Measurements from ENCODE around the gene KPNA1.
A peak's percentile ranks its signal among the peaks of the same experiment; 100 is the strongest.
"Not testable (repeated sequence)": the region's sequence is repeated elsewhere in the genome, so short reads cannot be mapped to it uniquely, and the experiment has no call there.

The KPNA1 gene

DNA sequence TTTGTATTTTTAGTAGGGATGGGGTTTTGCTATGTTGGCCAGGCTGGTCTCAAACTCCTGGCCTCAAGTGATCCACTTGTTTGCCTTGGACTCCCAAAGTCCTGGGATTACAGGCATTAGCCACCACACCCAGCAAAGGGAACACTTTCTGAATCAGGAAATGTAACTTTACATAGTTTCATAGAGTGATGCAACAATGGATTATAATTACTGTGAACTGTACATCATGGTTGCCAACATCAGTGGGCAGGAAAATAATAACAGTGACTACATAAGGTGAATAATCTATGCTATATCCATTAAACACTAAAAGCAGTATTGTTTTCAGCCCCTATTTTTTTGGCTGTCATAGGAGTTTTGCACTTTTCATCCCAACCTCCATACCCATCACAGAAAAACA is 5.0 kb upstream of the KPNA1 start:
- DNase-seq: no peak

DNA sequence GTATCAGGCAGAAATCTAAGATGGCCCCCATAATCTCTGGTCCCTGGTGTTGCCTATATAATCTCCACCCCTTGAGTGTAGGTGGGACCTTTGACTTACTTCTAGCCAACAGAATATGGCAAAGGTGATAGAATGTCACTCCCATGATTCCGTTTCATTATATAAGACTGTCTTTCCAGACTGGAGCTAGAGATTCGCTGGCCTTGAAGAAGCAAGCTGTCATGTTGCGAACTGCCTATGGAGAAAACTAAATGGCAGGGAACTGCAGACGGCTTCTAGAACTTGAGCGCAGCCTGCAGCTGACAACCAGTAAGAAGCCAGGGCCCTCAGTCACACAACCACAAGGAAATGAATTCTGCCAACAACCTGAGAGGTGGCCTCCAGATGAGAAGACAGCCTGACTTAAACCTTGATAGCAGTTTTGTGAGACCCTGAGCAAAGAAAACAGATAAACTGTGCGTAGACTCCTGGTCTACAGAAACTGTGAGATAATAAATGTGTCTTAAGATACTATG is 2.2 kb upstream of the KPNA1 start:
- DNase-seq: no peak

DNA sequence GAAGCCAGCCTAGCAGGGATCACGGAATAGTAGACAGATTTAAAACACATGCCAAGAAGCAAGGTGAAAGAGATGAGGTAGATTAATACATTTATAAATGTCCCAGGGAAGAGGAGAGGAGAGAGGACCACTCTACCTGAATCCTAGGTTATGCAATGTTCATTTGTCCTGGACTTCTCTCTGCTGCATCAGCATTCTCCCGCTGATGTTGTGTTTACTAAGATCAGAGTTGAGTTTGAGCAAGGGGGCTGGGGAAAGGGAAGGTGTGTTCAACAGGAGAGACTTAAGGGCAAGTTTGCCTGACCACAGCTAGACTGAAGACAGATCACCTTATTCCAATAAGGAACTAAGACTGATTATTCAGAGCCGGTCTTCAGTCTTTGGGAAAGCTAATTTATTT is 1.1 kb upstream of the KPNA1 start:
- DNase-seq: no peak

- DNase-seq: no peak
Measured at GRCh38 chr3:122515020-122515468, 305 bp upstream of the KPNA1 start.

DNA sequence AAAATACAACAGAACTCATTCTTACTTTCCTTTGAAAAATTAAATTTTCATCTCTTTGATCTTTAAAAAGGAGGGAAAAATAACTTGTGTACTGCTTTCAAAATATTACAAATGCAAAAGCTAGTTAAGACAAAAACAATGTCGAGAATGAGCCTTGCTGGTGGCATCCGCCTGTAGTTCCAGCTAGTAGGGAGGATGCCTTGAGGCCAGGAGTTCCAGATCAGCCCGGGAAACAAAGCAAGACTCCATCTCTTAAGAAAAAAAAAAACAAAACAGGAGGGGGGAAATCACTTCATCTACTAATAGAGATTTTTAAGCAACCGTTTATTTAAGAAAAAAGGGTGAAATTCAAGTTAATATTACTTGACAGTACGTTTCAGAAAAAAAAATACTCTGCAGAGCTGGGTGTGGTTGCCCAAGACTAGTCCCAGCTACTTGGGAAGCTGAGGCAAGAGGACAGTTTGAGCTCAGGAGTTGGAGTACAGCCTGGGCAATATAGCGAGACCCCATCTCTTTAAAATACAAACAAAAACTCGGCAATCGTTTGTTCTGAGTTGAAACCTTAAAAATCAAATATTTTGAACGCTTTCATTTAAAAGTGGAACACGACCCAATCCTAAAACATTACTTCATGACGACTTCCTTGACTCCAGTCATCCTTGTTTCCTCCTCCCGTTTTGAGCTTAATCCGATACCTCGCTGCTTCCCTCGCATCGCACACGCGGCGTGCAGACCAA is 1.2 kb downstream of the KPNA1 start:
- DNase-seq: no peak

DNA sequence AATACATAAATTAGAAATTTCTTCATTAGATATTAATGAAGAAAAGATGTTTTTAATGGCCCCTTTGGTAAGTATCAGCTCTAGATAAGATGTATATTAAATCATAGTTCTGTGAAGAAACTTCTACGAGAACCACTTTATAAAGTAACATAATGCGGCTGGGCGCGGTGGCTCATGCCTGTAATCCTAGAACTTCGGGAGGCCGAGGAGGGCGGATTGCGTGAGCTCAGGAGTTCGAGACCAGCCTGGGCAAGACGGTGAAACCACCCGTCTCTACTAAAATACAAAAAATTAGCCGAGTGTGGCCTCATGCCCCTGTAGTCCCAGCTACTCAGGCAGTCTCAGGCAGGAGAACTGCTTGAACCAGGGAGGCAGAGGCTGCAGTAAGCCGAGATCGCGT is 2.5 kb downstream of the KPNA1 start:
- DNase-seq: no peak

DNA sequence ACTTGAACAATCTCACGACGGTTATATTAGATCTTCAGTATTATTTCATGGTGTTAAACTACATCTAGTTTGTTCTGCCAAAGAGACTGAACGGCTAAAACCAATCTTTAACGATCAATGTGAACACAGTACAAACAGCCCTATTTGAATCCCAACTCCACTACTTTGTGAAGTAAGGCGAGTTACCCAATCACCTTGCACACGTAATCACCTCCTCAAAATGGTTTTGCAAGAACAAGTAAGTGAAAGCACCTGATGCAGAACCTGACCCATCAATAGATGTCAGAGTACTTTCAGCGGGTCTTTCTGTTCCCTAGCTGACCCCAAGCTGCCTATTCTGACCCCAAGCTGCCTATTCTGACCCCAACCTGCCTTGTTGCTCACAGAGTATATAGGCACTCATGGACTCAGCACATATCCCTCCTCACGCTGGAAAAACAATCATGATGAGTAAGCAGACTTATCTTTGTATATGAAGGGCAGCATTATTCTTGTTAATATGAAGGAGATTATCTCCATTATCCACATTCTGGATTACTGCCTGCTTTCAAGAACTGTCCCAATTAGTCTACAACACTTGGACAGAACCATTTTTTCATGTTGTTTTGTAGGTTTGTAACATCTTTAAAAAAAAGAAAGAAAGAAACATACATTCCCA is 3.7 kb downstream of the KPNA1 start:
- DNase-seq: no peak

DNA sequence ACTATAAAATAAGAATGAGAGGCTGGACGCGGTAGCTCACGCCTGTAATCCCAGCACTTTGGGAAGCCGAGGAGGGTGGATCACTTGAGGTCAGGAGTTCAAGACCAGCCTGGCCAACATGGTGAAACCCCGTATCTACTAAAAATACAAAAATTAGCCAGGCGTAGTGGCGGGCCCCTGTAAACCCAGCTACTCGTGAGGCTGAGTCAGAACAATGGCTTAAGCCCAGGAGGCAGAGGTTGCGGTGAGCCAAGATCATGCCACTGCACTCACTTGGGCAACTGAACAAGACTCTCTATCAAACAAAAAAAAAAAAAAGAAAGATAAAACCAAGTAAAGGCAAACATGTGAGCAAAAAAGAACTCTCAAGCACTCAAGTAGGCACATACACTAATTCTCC is 5.8 kb downstream of the KPNA1 start:
- not testable (repeated sequence) for DNase-seq

DNA sequence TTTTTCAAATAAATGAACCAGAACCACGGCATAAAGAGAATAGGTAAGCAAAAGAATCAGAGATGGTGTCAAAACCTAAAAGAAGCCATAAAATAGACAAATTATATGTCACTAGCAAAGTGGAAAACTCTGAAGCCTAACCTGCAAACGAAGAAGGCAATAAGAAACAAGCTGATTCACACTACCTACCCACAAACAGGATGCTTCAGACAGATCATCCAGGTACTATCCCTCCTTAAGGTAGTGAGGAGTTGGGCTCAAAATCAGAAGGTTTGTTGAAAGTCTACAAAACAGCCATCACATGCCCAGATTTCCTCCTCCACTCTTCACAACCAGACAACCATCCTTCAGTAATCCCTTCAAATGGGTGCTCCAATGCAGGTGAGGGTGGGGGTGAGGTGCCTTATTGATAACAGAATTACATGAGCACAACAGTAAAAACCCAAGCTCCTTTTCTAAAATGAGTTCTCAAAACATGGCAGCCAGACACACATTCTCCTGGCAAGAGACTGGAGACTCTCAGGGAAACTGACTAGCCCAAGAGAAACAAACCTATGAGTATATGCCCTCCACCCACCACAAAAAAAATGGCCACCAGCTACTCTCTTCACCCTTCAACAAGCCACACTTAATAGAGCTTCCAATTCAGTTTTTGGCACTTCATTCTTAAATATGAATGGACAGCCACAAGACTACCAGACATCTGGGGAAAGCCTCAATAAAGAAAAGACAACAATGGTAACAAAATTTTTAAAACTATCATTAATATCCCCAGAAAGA is 6.4 kb downstream of the KPNA1 start:
- DNase-seq: no peak

DNA sequence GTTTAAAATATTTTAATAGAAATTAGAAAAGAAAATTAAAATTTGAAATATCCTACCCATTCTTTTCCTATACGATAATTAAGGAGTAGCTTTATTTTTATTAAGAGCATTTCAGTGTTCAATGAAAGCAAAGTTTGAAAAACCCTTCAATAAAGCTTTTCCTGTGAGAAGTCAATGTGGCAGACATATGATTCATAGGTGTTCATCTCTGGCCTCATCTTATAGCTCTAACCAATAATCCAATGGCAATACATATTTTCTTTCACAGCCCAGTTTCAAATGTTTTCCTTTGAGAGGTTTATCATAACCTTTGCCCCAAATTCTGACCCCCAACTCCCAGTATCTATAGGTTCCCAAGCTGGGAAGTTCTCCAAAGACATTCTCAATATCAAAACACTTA is 8.3 kb downstream of the KPNA1 start:
- DNase-seq: no peak

DNA sequence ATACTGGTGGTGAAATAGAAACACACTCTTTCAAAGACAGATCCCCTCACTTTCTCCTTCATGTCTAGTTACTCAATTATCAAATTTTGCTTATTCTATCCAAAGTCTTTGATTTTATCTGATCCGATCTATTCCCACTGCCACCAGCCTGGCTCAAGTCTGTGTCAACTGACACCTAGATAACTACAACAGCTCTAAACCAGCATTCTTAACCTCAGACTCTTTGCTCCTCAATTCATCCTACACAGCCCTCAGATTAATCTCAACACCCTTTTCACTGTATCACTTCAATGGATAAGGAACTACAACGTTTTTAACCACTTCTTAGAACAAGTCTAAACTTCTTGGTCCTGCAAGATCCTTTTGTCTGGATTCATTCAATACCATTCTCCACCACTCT is 9.1 kb downstream of the KPNA1 start:
- no peak for DNase-seq

GRCh38 chr3:122502941-122503340 is 11.8 kb downstream of the KPNA1 start:
- no peak for DNase-seq

DNA sequence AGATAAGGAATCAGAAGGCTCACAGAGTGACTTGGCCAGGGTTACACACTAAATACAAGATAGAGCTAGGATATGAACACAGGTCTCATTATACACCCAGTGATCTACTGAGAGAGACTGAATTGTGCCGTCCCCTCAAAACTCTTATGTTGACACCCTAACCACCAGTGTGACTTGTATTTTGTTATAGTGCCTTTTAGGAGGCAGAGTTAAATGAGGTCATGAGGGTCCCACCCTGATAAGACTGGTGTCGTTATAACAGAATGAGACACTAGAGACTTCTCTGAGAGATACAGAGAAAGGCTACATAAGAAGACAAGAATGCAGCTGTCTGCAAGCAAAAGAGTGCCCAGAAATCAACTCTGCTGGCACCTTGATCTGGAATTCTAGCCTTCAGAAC is 12.6 kb downstream of the KPNA1 start:
- no peak for DNase-seq

GRCh38 chr3:122500964-122501363 is 13.8 kb downstream of the KPNA1 start:
- DNase-seq: not testable (repeated sequence)

DNA sequence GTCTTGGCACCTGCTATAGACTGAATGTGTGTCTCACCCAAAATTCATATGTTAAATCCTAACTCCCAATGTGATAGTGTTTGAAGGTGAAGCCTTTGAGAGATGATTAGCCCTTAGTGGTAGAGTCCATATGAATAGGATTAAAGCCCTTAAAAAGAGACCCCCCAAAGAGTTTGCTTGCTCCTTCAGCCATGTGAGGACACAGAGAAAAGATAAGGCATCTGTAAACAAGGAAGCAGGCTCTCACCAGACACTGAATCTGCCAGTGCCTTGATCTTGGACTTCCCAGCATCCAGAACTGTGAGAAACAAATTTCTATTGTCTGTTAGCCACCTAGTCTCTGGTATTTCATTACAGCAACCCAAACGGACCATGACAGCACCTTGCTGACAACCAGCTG is 16.6 kb downstream of the KPNA1 start:
- DNase-seq: no peak

GRCh38 chr3:122497425-122497824 is 17.3 kb downstream of the KPNA1 start:
- peak; percentile 13 for DNase-seq

GRCh38 chr3:122496508-122496907 is 18.2 kb downstream of the KPNA1 start:
- no peak for DNase-seq

DNA sequence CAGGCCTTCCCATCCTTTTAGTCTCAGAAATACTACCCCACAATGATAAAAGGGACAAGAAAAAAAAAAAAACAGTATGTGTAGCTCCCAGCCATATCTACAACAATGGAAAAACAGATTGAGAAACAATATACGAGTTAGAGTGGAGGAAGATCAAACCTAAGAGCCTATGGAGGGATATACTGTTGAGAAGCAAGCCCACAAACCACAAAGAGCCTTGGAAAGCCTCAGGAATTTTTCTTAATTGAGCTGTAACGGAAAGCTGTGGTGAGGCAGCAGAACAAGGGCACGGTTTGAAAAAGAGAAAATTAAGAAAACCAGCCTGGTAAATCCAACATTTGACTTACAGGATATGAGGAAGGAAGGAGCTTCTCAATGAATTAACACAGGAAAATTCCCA is 21.4 kb downstream of the KPNA1 start:
- no peak for DNase-seq

DNA sequence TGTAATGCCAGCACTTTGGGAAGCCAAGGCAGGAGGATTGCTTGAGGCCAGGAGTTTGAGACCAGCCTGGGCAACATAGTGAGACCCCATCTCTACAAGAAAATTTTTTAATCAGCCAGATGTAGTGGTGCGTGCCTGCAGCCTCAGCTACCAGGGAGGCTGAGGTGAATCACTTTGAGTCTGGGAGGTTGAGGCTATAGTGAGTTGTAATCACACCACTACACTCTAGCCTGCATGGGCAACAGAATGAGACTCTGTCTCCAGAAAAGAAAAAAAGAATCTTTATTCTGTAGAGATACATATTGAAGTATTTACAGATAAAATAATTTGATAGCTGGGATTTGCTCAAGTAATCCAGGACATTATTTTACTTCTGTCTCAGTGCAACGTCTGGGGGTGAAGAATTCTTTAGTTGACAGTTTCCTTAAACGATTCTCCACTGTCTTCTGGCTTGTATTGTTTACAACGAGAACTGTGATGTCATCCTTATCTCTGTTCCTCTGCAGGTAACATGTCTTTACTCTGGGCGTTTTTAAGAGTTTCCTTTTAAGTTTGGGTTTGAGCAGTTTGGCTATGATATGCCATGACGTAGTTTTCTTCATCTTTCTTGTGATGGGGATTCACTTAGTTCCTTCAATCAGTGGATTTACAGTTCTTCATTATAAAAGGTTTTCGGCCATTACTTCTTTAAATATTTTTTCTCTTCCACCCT is 26.3 kb downstream of the KPNA1 start:
- DNase-seq: no peak

DNA sequence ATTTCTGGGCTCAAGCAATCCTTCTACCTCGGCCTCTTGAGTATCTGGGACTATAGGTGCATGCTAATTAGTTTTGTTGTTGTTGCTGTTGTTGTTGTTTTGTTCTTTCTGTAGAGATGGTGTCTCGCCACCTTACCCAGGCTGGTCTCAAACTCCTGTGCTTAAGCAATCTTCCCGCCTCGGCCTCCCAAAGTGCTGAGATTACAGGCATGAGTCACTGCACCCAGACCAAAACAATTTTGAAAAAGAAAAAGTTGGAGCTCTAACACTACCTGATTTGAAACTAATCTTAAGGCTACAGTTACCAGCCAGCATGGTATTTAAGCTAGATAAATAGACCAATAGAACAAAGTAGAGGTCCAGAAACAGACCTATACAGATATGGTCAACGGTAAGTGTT is 29.8 kb downstream of the KPNA1 start:
- no peak for DNase-seq

DNA sequence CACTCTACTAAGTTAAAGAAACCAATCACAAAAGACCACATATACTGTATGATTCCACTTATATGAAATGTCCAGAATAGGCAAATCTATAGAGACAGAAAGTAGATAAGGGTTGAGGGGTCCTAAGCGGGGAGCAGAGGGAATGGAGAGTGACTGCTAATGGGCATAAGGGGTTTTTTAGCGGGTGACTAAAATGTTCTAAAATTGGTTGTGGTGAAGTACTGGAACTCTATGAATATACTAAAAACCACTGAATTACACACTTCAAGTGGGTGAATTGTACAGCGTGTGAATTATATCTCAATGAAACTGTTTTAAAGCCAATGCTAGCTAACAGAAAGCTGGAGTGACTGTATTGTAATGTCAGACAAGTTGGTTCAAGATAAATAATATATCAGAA is 33.3 kb downstream of the KPNA1 start:
- DNase-seq: no peak

DNA sequence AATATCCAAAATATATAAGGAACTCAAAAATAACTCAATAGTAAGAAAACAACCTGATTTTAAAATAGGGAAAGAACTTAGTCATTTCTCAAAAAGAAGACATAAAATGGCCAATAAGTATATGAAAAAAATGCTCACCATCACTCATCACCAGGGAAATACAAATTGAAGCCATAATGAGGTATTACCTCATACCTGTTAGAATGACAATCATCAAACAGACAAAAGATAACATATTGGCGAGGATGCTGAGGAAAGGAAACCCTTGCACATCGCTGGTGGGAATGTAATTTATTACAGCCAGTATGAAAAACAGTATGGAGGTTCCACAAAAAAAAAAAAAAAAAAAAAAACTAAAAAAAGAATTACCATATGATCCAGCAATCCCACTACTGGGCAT is 38.2 kb downstream of the KPNA1 start:
- no peak for DNase-seq

DNA sequence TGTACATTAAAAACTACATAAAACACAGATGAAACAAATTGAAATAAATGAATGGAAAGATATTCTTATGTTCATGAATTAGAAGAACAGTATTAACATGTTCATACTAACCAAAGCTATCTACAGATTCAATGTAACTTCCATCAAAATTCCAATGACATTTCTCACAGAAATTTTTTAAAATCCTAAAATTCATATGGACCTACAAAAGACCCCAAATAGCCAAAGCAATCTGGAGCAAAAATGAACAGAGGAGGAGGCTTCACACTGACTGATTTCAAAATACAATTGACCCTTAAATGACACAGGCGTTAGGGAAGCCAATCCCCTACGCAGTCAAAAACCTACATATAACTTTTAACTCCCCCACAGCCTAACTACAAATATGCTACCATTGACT is 39.4 kb downstream of the KPNA1 start:
- no peak for DNase-seq
